Tibial nerve (tissue), 4 donors: ENCODE results near the gene BDH1. TPM values are rescaled to one million over a fixed set of nuclear protein-coding genes. Genes with fewer than 3 reads are reported as not detected.

Source experiments
- DNase-seq, 2 donors: peaks; one replicate each; pipeline ENCODE4 v3.0.0-alpha.2; 2019; ENCODE audit warnings: low spot score in 2 of 2
- H3K27ac ChIP-seq, 4 donors: fragments of 200-600 bp; sonication (generic) in 3 of 4; one replicate each; pipeline ENCODE4 v1.5.1; 2017 to 2019; ENCODE audit warnings: mild to moderate bottlenecking in 1 of 4
- H3K27me3 ChIP-seq, 2 donors: fragments of 200-600 bp; sonication (generic) in 1 of 2; one replicate each; pipeline versions ENCODE4 v1.5.1 to v1.6.0; 2017 to 2019
- H3K36me3 ChIP-seq, 3 donors: fragments of 200-600 bp; sonication (generic); one replicate each; pipeline ENCODE4 v1.5.1; 2018 to 2019
- H3K4me1 ChIP-seq, 4 donors: fragments of 200-600 bp; sonication (generic) in 3 of 4; one replicate each; pipeline ENCODE4 v1.5.1; 2017 to 2019
- H3K4me3 ChIP-seq, 4 donors: fragments of 200-600 bp; sonication (generic) in 3 of 4; one replicate each; pipeline ENCODE4 v1.5.1; 2017 to 2019; ENCODE audit warnings: mild to moderate bottlenecking in 1 of 4, moderate library complexity in 1 of 4
- H3K9me3 ChIP-seq, 4 donors: fragments of 200-600 bp; sonication (generic) in 3 of 4; one replicate each; pipeline ENCODE4 v1.5.1; 2017 to 2019
- CTCF ChIP-seq, 5 experiments: fragments of 200-600 bp in 3 of 5; fragments of 450-650 bp in 2 of 5; sonication (generic) in 3 of 5; IDR thresholded peaks; one replicate each; pipeline ENCODE4 v1.5.1; 2016 to 2019; ENCODE audit warnings: antibody characterized with exemption in 5 of 5, mild to moderate bottlenecking in 3 of 5, moderate library complexity in 2 of 5
- EP300 ChIP-seq, 2 donors: sonication (generic); formaldehyde crosslinking; IDR thresholded peaks; one replicate each; pipeline ENCODE4 v1.6.1; 2017; ENCODE audit warnings: antibody characterized with exemption in 2 of 2, mild to moderate bottlenecking in 1 of 2
- POLR2A ChIP-seq, 2 donors: fragments of 450-650 bp; IDR thresholded peaks; one replicate each; pipeline ENCODE4 v1.6.1; 2017; ENCODE audit warnings: antibody characterized with exemption in 2 of 2, mild to moderate bottlenecking in 2 of 2, moderate library complexity in 2 of 2
- WGBS, 2 donors: methylation state at CpG; one replicate each; pipeline ENCODE4 v1.1.5; 2018; 5-methylcytosine and 5-hydroxymethylcytosine counted together
- total RNA-seq, 4 donors: library from RNA; depleted of rRNA; stranded (reverse); fragments of >200 nt; gene quantifications; one replicate each; pipeline ENCODE4 v1.1.0, GENCODE V29; 2016

The BDH1 gene
- total RNA-seq, 4 donors from 2014 or later = 15.1 to 24.3 (median 18.7) TPM

- TF ChIP-seq CTCF (IDR thresholded peaks at IDR 0.05) (no peak), EP300 (IDR thresholded peaks at IDR 0.05) (no peak), POLR2A (IDR thresholded peaks at IDR 0.05) (no peak)
- Histone ChIP-seq H3K36me3 (no peaks in the 10 kb centered on the region), H3K27me3 (peaks cover 0 to 35% of the 10 kb centered on the region in 2 donors), H3K27ac (no peak overlapping the region), H3K9me3 (no peaks in the 10 kb centered on the region), H3K4me3 (no peak overlapping the region), H3K4me1 (peaks cover 0 to 10% (median 7%) of the 10 kb centered on the region in 4 donors)
- WGBS, 2 donors = 31 to 38% methylated on average over 3 of the region's 3 CpGs
- DNase-seq = no peak
These were observed 3.9 kb upstream of the BDH1 start for GRCh38 chr3:197559651-197560050.

GRCh38 chr3:197554562-197555280 is 1.0 kb downstream of the BDH1 start:
- DNase-seq = peak; percentile 84 to 86
- WGBS, 2 donors = 0 to 1% methylated on average over 42 to 54 of the region's 60 CpGs

DNA sequence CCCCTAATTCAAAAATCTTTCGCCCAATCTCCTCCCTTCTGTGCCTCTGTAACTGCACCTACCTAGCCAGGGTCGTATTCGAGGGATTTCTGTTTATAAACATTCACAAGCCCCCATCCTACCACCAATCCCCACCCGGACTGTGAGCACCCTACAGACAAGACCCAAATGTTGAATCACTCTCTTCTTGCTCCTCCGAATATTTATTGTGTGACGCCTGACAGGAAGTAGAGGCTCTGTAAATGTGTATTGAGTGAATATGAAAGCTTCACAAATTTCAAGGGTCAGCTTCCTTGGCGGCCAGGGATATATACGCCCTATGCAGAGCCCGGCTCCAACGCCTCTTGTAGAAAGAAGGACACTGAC is 1.6 kb downstream of the BDH1 start:
- no peaks in the 10 kb centered on the region for H3K9me3 ChIP-seq
- no peaks in the 10 kb centered on the region for H3K36me3 ChIP-seq
- peak overlapping the region; percentile 86 to 96 (median 90) for H3K27ac ChIP-seq
- no peak for DNase-seq
- no peak for TF ChIP-seq EP300 (IDR thresholded peaks at IDR 0.05)
- no peak for TF ChIP-seq CTCF (IDR thresholded peaks at IDR 0.05)
- TF ChIP-seq POLR2A (IDR thresholded peaks at IDR 0.05) = no peak
- H3K27me3 ChIP-seq = peaks cover 0 to 28% of the 10 kb centered on the region in 2 donors
- H3K4me3 ChIP-seq = peak overlapping the region; percentile 66 to 97 (median 81)
- peaks cover 0 to 20% (median 11%) of the 10 kb centered on the region in 4 donors for H3K4me1 ChIP-seq
- WGBS, 2 donors = 19 to 23% methylated on average over 10 of the region's 10 CpGs

More at GRCh38 chr3:197554562-197555280, 1.0 kb downstream of the BDH1 start:
- no peaks in the 10 kb centered on the region for H3K9me3 ChIP-seq
- peaks cover 0 to 20% (median 11%) of the 10 kb centered on the region in 4 donors for H3K4me1 ChIP-seq
- peak overlapping the region; percentile 86 to 96 (median 90) for H3K27ac ChIP-seq
- peak; percentile 44 to 58 (median 53) for TF ChIP-seq CTCF (IDR thresholded peaks at IDR 0.05)
- peak; percentile 80 to 89 for TF ChIP-seq EP300 (IDR thresholded peaks at IDR 0.05)
- peak; percentile 14 to 77 for TF ChIP-seq POLR2A (IDR thresholded peaks at IDR 0.05)
- H3K27me3 ChIP-seq = peaks cover 0 to 33% of the 10 kb centered on the region in 2 donors
- peak overlapping the region; percentile 66 to 97 (median 81) for H3K4me3 ChIP-seq
- no peaks in the 10 kb centered on the region for H3K36me3 ChIP-seq

- Histone ChIP-seq H3K4me1 (peaks cover 0 to 20% (median 11%) of the 10 kb centered on the region in 4 donors), H3K4me3 (no peak overlapping the region), H3K27me3 (peaks cover 0 to 13% of the 10 kb centered on the region in 2 donors), H3K9me3 (no peaks in the 10 kb centered on the region), H3K36me3 (no peaks in the 10 kb centered on the region), H3K27ac (no peak overlapping the region)
- no peak for DNase-seq
- TF ChIP-seq POLR2A (IDR thresholded peaks at IDR 0.05) (no peak), CTCF (IDR thresholded peaks at IDR 0.05) (no peak), EP300 (IDR thresholded peaks at IDR 0.05) (no peak)
- WGBS, 2 donors = 97 to 98% methylated on average over 6 of the region's 6 CpGs
These were observed 3.6 kb downstream of the BDH1 start for GRCh38 chr3:197552198-197552597.

- H3K9me3 ChIP-seq = no peaks in the 10 kb centered on the region
- no peak overlapping the region for H3K4me3 ChIP-seq
- H3K4me1 ChIP-seq = peaks cover 0 to 11% (median 5%) of the 10 kb centered on the region in 4 donors
- no peak overlapping the region for H3K27ac ChIP-seq
- no peaks in the 10 kb centered on the region for H3K36me3 ChIP-seq
- TF ChIP-seq CTCF (IDR thresholded peaks at IDR 0.05) = no peak
- TF ChIP-seq POLR2A (IDR thresholded peaks at IDR 0.05) = no peak
- TF ChIP-seq EP300 (IDR thresholded peaks at IDR 0.05) = no peak
- no peaks in the 10 kb centered on the region for H3K27me3 ChIP-seq
- DNase-seq = no peak
- 48 to 57% methylated on average over 9 of the region's 9 CpGs for WGBS, 2 donors
These were observed 5.3 kb downstream of the BDH1 start for GRCh38 chr3:197550489-197550888.
